ENCODE data around the gene SYF2. TPM values are rescaled to one million over a fixed set of nuclear protein-coding genes. Genes with fewer than 3 reads are reported as not detected.

Gene SYF2
- total and polyA plus RNA-seq, 7 experiments from 2014 or later: 44.4 to 83.3 (median 71.6) TPM

GRCh38 chr1:25174730-25175612, 57.3 kb downstream of the SYF2 start:
- CTCF ChIA-PET: no interaction called here
- H3K4me1 ChIP-seq (ENCODE audit: control insufficient read depth in 2 of 2, insufficient read depth in 2 of 2, low read length in 2 of 2): no peaks in the 10 kb centered on the region
- Mint-ChIP-seq H3K27me3 (peaks cover 0 to 13% (median 0%) of the 10 kb centered on the region in 5 donors), H3K9me3 (peaks cover 5 to 24% (median 9%) of the 10 kb centered on the region in 11 donors), H3K4me1 (no peaks in the 10 kb centered on the region), H3K36me3 (peaks cover 0 to 4% (median 0%) of the 10 kb centered on the region in 5 donors), H3K27ac (no peak overlapping the region), H3K4me3 (no peak overlapping the region)
- DNase-seq: no peak
- intact Hi-C loops (cut with micrococcal nuclease): no loop called here
- H3K36me3 ChIP-seq (ENCODE audit: control insufficient read depth in 2 of 3, insufficient read depth in 3 of 3, low read length in 3 of 3): no peaks in the 10 kb centered on the region
- H3K9me3 ChIP-seq (ENCODE audit: control insufficient read depth in 2 of 3, low read length in 3 of 3): no peaks in the 10 kb centered on the region
- no peak overlapping the region for H3K4me3 ChIP-seq (ENCODE audit: low read length)
- no peaks in the 10 kb centered on the region for H3K27me3 ChIP-seq (ENCODE audit: control insufficient read depth in 2 of 2, insufficient read depth in 2 of 2, low read length in 2 of 2)
- no peak for ATAC-seq
- no peak overlapping the region for H3K27ac ChIP-seq (ENCODE audit: low read depth, low read length)
- POLR2A ChIA-PET: no interaction called here

- Histone ChIP-seq H3K27me3 (ENCODE audit: control insufficient read depth in 2 of 2, insufficient read depth in 2 of 2, low read length in 2 of 2) (no peaks in the 10 kb centered on the region), H3K36me3 (ENCODE audit: control insufficient read depth in 2 of 3, insufficient read depth in 3 of 3, low read length in 3 of 3) (no peaks in the 10 kb centered on the region), H3K9me3 (ENCODE audit: control insufficient read depth in 2 of 3, low read length in 3 of 3) (no peaks in the 10 kb centered on the region), H3K4me3 (ENCODE audit: low read length) (no peak overlapping the region), H3K27ac (ENCODE audit: low read depth, low read length) (no peak overlapping the region), H3K4me1 (ENCODE audit: control insufficient read depth in 2 of 2, insufficient read depth in 2 of 2, low read length in 2 of 2) (no peaks in the 10 kb centered on the region)
- ChIA-PET CTCF (no interaction called here), POLR2A (no interaction called here)
- Mint-ChIP-seq H3K4me3 (no peak overlapping the region), H3K27ac (no peak overlapping the region), H3K4me1 (no peaks in the 10 kb centered on the region), H3K36me3 (peaks cover 0 to 4% (median 0%) of the 10 kb centered on the region in 5 donors), H3K27me3 (peaks cover 0 to 13% (median 0%) of the 10 kb centered on the region in 5 donors), H3K9me3 (peaks cover 5 to 24% (median 9%) of the 10 kb centered on the region in 11 donors)
- ATAC-seq (no peak), DNase-seq (no peak)
- intact Hi-C loops (cut with micrococcal nuclease): no loop called here
Measured at GRCh38 chr1:25174363-25174729, 58.0 kb downstream of the SYF2 start.

- POLR2A ChIA-PET: no interaction called here
Measured at GRCh38 chr1:25173809-25174340, 58.4 kb downstream of the SYF2 start.

More at GRCh38 chr1:25173809-25174340, 58.4 kb downstream of the SYF2 start:
- Mint-ChIP-seq H3K27ac (no peak overlapping the region), H3K4me1 (no peaks in the 10 kb centered on the region), H3K36me3 (peaks cover 0 to 4% (median 0%) of the 10 kb centered on the region in 5 donors), H3K27me3 (peaks cover 0 to 13% (median 0%) of the 10 kb centered on the region in 5 donors), H3K9me3 (peaks cover 5 to 24% (median 9%) of the 10 kb centered on the region in 11 donors), H3K4me3 (no peak overlapping the region)
- no peak for ATAC-seq
- H3K27ac ChIP-seq (ENCODE audit: low read depth, low read length): no peak overlapping the region
- H3K27me3 ChIP-seq (ENCODE audit: control insufficient read depth in 2 of 2, insufficient read depth in 2 of 2, low read length in 2 of 2): no peaks in the 10 kb centered on the region
- H3K4me1 ChIP-seq (ENCODE audit: control insufficient read depth in 2 of 2, insufficient read depth in 2 of 2, low read length in 2 of 2): no peaks in the 10 kb centered on the region
- no peaks in the 10 kb centered on the region for H3K36me3 ChIP-seq (ENCODE audit: control insufficient read depth in 2 of 3, insufficient read depth in 3 of 3, low read length in 3 of 3)
- CTCF ChIA-PET: no interaction called here
- H3K4me3 ChIP-seq (ENCODE audit: low read length): no peak overlapping the region
- H3K9me3 ChIP-seq (ENCODE audit: control insufficient read depth in 2 of 3, low read length in 3 of 3): no peaks in the 10 kb centered on the region
- no peak for DNase-seq
- intact Hi-C loops (cut with micrococcal nuclease): no loop called here

Other genes starting within 250 kb of the SYF2 start
- 100 to 1,000 TPM; 230 to 449 (median 425) TPM for gene RSRP1, start 15.0 kb upstream of the SYF2 start, total RNA-seq
- gene RSRP1, start 15.0 kb upstream of the SYF2 start, polyA plus RNA-seq: 10 to 100 TPM; 52.9 to 63.6 TPM
- under 1 TPM in 2 of 5 experiments, not detected in 3; 0.27 TPM for gene RHD, start 40.0 kb upstream of the SYF2 start, total RNA-seq
- under 1 TPM; 0.15 to 0.28 TPM for gene RHD, start 40.0 kb upstream of the SYF2 start, polyA plus RNA-seq
- gene TMEM50A, start 105.8 kb upstream of the SYF2 start, total RNA-seq: 100 to 1,000 TPM in 1 of 5 experiments, 10 to 100 TPM in 4; 61.6 to 149 (median 79.0) TPM
- gene TMEM50A, start 105.8 kb upstream of the SYF2 start, polyA plus RNA-seq: 100 to 1,000 TPM; 140 to 146 TPM
- 1 to 10 TPM in 1 of 5 experiments, under 1 TPM in 3, not detected in 1; 0.40 to 1.3 (median 0.69) TPM for gene RHCE, start 188.3 kb upstream of the SYF2 start, total RNA-seq
- 1 to 10 TPM in 1 of 2 donors, under 1 TPM in 1; 0.61 to 1.0 TPM for gene RHCE, start 188.3 kb upstream of the SYF2 start, polyA plus RNA-seq
- gene MACO1, start 198.4 kb upstream of the SYF2 start, total RNA-seq: 10 to 100 TPM; 16.7 to 25.9 (median 22.0) TPM
- gene MACO1, start 198.4 kb upstream of the SYF2 start, polyA plus RNA-seq: 1 to 10 TPM; 8.8 to 9.8 TPM